H1 (cell line): ENCODE data around the gene ARMC12. TPM values are rescaled to one million over a fixed set of nuclear protein-coding genes. Genes with fewer than 3 reads are reported as not detected.

Source experiments
- ASH2L ChIP-seq: fragments of 200-600, 300-600 bp; sonication (generic); IDR thresholded peaks from one replicate; pipeline ENCODE4 v1.7.1; 2017; ENCODE audit warnings: low read length
- CTBP2 ChIP-seq: IDR thresholded peaks from 2 replicates; pipeline ENCODE4 v1.7.0; 2011; ENCODE audit warnings: borderline replicate concordance, mild to moderate bottlenecking, moderate library complexity, mixed read lengths, low read length; ENCODE audit not compliant: insufficient read depth, insufficient read length
- E2F6 ChIP-seq: IDR thresholded peaks from 2 replicates; pipeline ENCODE4 v1.6.1; 2012; ENCODE audit warnings: inconsistent platforms
- EZH2 ChIP-seq: fragments of 200-600 bp; sonication (generic); IDR thresholded peaks from 2 replicates; pipeline ENCODE4 v1.7.1; 2012; ENCODE audit warnings: low read depth, mild to moderate bottlenecking, moderate library complexity, low read length, inconsistent platforms; ENCODE audit not compliant: severe bottlenecking
- KDM1A ChIP-seq: fragments of 200-600, 300-600 bp; sonication (generic); IDR thresholded peaks from 2 replicates; pipeline ENCODE4 v1.7.1; 2016; ENCODE audit warnings: mild to moderate bottlenecking, low read length, borderline replicate concordance
- POLR2AphosphoS5 ChIP-seq: IDR thresholded peaks from 2 replicates; pipeline ENCODE4 v1.6.1; 2011; ENCODE audit warnings: low read depth, low read length
- RBBP5 ChIP-seq: IDR thresholded peaks from 2 replicates; pipeline ENCODE4 v1.7.1; 2012; ENCODE audit warnings: low read depth, mild to moderate bottlenecking, inconsistent platforms, low read length, moderate library complexity, borderline replicate concordance
- SAP30 ChIP-seq: fragments of 300-600 bp; sonication (generic); IDR thresholded peaks from 2 replicates; pipeline ENCODE4 v1.7.1; 2012; ENCODE audit warnings: low read length, moderate library complexity, mild to moderate bottlenecking, inconsistent platforms; ENCODE audit not compliant: insufficient read depth, insufficient replicate concordance
- SP2 ChIP-seq: IDR thresholded peaks from 2 replicates; pipeline ENCODE4 v1.6.1; 2012; ENCODE audit warnings: mild to moderate bottlenecking, low read length, inconsistent platforms
- SP4 ChIP-seq: IDR thresholded peaks from 2 replicates; pipeline ENCODE4 v1.6.1; 2012; ENCODE audit warnings: low read length, inconsistent platforms
- USF2 ChIP-seq: IDR thresholded peaks from 2 replicates; pipeline ENCODE4 v1.6.1; 2011; ENCODE audit warnings: low read length, improper control_type of control experiment
- polyA plus RNA-seq, 7 experiments: library from polyadenylated mRNA; depleted of rRNA in 3 of 7; stranded (reverse) in 5 of 7; unstranded in 2 of 7; fragments of >200 nt in 5 of 7; fragments of 200-250 nt in 2 of 7; gene quantifications; 1 replicate in 5 of 7; 2 replicates in 1 of 7; 4 replicates in 1 of 7; pipeline versions ENCODE4 v1.2.1 to v1.2.3, GENCODE V29; 2011 to 2013; ENCODE audit warnings: missing spikeins in 2 of 7, mixed read lengths in 2 of 7
- total RNA-seq: library from RNA; stranded (reverse); fragmentation: NEBNext Ultra II Directional; extraction: Animal tissue kit (Norgen Biotek cat#: 25700); gene quantifications from 2 replicates; pipeline ENCODE4 v1.2.1, GENCODE V29; 2021

The ARMC12 gene
- total and polyA plus RNA-seq, 2 of the 8 experiments (the other 6 are each of a cell fraction or from before 2014, with no cell fraction given), result 0.86 to 3.7 TPM

GRCh38 chr6:35727935-35728682, 8.7 kb upstream of the ARMC12 start (continued):
- TF ChIP-seq ASH2L (peak; percentile 48), POLR2AphosphoS5 (peak; percentile 59; the same call in 1 of the 2 replicates), EZH2 (no peak), SP4 (0 out of 2 replicates have a peak, but pooled peaks have one; percentile 25), E2F6 (peak; percentile 44), USF2 (no peak), SP2 (no peak), RBBP5 (peak; percentile 73; the same call in 1 of the 2 replicates), SAP30 (no peak), KDM1A (no peak), CTBP2 (peak; percentile 3)
